ENCODE results near the gene PLD3.
"Not testable (repeated sequence)": the region's sequence is repeated elsewhere in the genome, so short reads cannot be mapped to it uniquely, and the experiment has no call there.

The PLD3 gene

GRCh38 chr19:40390084-40390742 is 41.7 kb downstream of the PLD3 start, which contains the start of gene HIPK4:
Gene HIPK4, minus strand, starts transcription at chr19:40390181. Its CDS starts 279 bp downstream, at chr19:40389902.
- DNase-seq (ENCODE audit: low spot score): no peak

- no peak for DNase-seq (ENCODE audit: low spot score)
Observed at GRCh38 chr19:40392123-40392522, 43.6 kb downstream of the PLD3 start.

- DNase-seq (ENCODE audit: low spot score): no peak
Observed at GRCh38 chr19:40392894-40393517, 44.5 kb downstream of the PLD3 start.

- no peak for DNase-seq (ENCODE audit: low spot score)
Observed at GRCh38 chr19:40393894-40394815, 45.7 kb downstream of the PLD3 start.

GRCh38 chr19:40394816-40395210 is 46.3 kb downstream of the PLD3 start:
- no peak for DNase-seq (ENCODE audit: low spot score)

- DNase-seq (ENCODE audit: low spot score): no peak
Observed at GRCh38 chr19:40395956-40396355, 47.5 kb downstream of the PLD3 start.

GRCh38 chr19:40396886-40397567 is 48.5 kb downstream of the PLD3 start:
- DNase-seq (ENCODE audit: low spot score): no peak

- DNase-seq (ENCODE audit: low spot score): no peak
Observed at GRCh38 chr19:40397568-40397906, 49.0 kb downstream of the PLD3 start.

- DNase-seq (ENCODE audit: low spot score): no peak
Observed at GRCh38 chr19:40398417-40399131, 50.1 kb downstream of the PLD3 start.

- no peak for DNase-seq (ENCODE audit: low spot score)
Observed at GRCh38 chr19:40400559-40400958, 52.1 kb downstream of the PLD3 start.

GRCh38 chr19:40403262-40403984 is 54.9 kb downstream of the PLD3 start:
- peak; percentile 87 for DNase-seq (ENCODE audit: low spot score)

- no peak for DNase-seq (ENCODE audit: low spot score)
Observed at GRCh38 chr19:40407714-40408597, 59.5 kb downstream of the PLD3 start.

GRCh38 chr19:40408598-40408925 is 60.1 kb downstream of the PLD3 start:
- not testable (repeated sequence) for DNase-seq (ENCODE audit: low spot score)

GRCh38 chr19:40410030-40410389 is 61.5 kb downstream of the PLD3 start:
- no peak for DNase-seq (ENCODE audit: low spot score)

- no peak for DNase-seq (ENCODE audit: low spot score)
Observed at GRCh38 chr19:40411125-40411842, 62.8 kb downstream of the PLD3 start.

GRCh38 chr19:40411958-40412499 is 63.5 kb downstream of the PLD3 start:
- DNase-seq (ENCODE audit: low spot score): no peak

GRCh38 chr19:40412866-40413265 is 64.4 kb downstream of the PLD3 start:
- no peak for DNase-seq (ENCODE audit: low spot score)

GRCh38 chr19:40413291-40413845 is 64.9 kb downstream of the PLD3 start, which contains the start of gene PRX:
Gene PRX, minus strand, starts transcription at chr19:40413378. Its CDS starts 5,446 bp downstream, at chr19:40407932.
- no peak for DNase-seq (ENCODE audit: low spot score)
